Memory B cell (primary cell): ENCODE measurements around the gene NET1.

ENCODE experiments used
- ATAC-seq: fragments of 150-1000 bp; cut with Tn5 transposase; 2 replicates; pipeline ENCODE4 v1.10.0; 2021; ENCODE audit warnings: low read depth, mild to moderate bottlenecking, moderate library complexity
- DNase-seq, 2 donors: peaks; one replicate each; pipeline ENCODE4 v3.0.0; 2022; ENCODE audit warnings: low spot score in 2 of 2
- H3K27ac Mint-ChIP-seq: one replicate; pipeline ENCODE4 v1.8.0; 2022; ENCODE audit warnings: mild to moderate bottlenecking, moderate library complexity, mixed read lengths
- H3K27me3 Mint-ChIP-seq: one replicate; pipeline ENCODE4 v1.8.0; 2022; ENCODE audit warnings: mixed read lengths
- H3K36me3 Mint-ChIP-seq: one replicate; pipeline ENCODE4 v1.8.0; 2022; ENCODE audit warnings: mild to moderate bottlenecking, mixed read lengths
- H3K4me1 Mint-ChIP-seq: one replicate; pipeline ENCODE4 v1.8.0; 2022; ENCODE audit warnings: mixed read lengths
- H3K4me3 Mint-ChIP-seq: one replicate; pipeline ENCODE4 v1.8.0; 2022; ENCODE audit warnings: mild to moderate bottlenecking, moderate library complexity, mixed read lengths
- H3K9me3 Mint-ChIP-seq: one replicate; pipeline ENCODE4 v1.8.0; 2022; ENCODE audit warnings: mixed read lengths

Gene NET1

GRCh38 chr10:5413012-5413938 lies 918 bp downstream of the NET1 start:
- Mint-ChIP-seq H3K27ac (no peak overlapping the region), H3K36me3 (no peaks in the 10 kb centered on the region)

GRCh38 chr10:5416981-5417380 lies 4.6 kb downstream of the NET1 start:
- DNase-seq (no peak), ATAC-seq (no peak)
- H3K9me3 Mint-ChIP-seq: peaks cover 16% of the 10 kb centered on the region
- H3K36me3 Mint-ChIP-seq: peaks cover 12% of the 10 kb centered on the region
- H3K4me1 Mint-ChIP-seq: peaks cover 1% of the 10 kb centered on the region
- H3K27me3 Mint-ChIP-seq: no peaks in the 10 kb centered on the region
- no peak overlapping the region for H3K4me3 Mint-ChIP-seq
- H3K27ac Mint-ChIP-seq: no peak overlapping the region

More at GRCh38 chr10:5413012-5413938, 918 bp downstream of the NET1 start:
- Mint-ChIP-seq H3K9me3 (peaks cover 1% of the 10 kb centered on the region), H3K4me1 (peaks cover 2% of the 10 kb centered on the region), H3K27me3 (no peaks in the 10 kb centered on the region), H3K4me3 (no peak overlapping the region)
- ATAC-seq: no peak
- no peak for DNase-seq

GRCh38 chr10:5418584-5418983 lies 6.2 kb downstream of the NET1 start:
- peaks cover 16% of the 10 kb centered on the region for H3K9me3 Mint-ChIP-seq
- H3K27ac Mint-ChIP-seq: no peak overlapping the region
- peaks cover 15% of the 10 kb centered on the region for H3K36me3 Mint-ChIP-seq
- DNase-seq: no peak
- H3K4me3 Mint-ChIP-seq: no peak overlapping the region
- no peaks in the 10 kb centered on the region for H3K4me1 Mint-ChIP-seq
- H3K27me3 Mint-ChIP-seq: no peaks in the 10 kb centered on the region
- ATAC-seq: no peak

GRCh38 chr10:5419466-5420094 lies 7.2 kb downstream of the NET1 start:
- no peaks in the 10 kb centered on the region for H3K27me3 Mint-ChIP-seq
- no peak overlapping the region for H3K27ac Mint-ChIP-seq
- no peak for DNase-seq
- ATAC-seq: no peak
- H3K9me3 Mint-ChIP-seq: peaks cover 16% of the 10 kb centered on the region
- H3K4me1 Mint-ChIP-seq: no peaks in the 10 kb centered on the region
- peaks cover 15% of the 10 kb centered on the region for H3K36me3 Mint-ChIP-seq
- no peak overlapping the region for H3K4me3 Mint-ChIP-seq

- peaks cover 10% of the 10 kb centered on the region for H3K9me3 Mint-ChIP-seq
- DNase-seq (no peak), ATAC-seq (no peak)
- H3K4me1 Mint-ChIP-seq: no peaks in the 10 kb centered on the region
- H3K36me3 Mint-ChIP-seq: peaks cover 11% of the 10 kb centered on the region
- H3K4me3 Mint-ChIP-seq: no peak overlapping the region
- no peak overlapping the region for H3K27ac Mint-ChIP-seq
- H3K27me3 Mint-ChIP-seq: no peaks in the 10 kb centered on the region
Measured at GRCh38 chr10:5423771-5424170, 11.4 kb downstream of the NET1 start.

- H3K4me1 Mint-ChIP-seq: no peaks in the 10 kb centered on the region
- H3K27ac Mint-ChIP-seq: no peak overlapping the region
- ATAC-seq (no peak), DNase-seq (no peak)
- H3K36me3 Mint-ChIP-seq: peaks cover 5% of the 10 kb centered on the region
- peaks cover 2% of the 10 kb centered on the region for H3K9me3 Mint-ChIP-seq
- H3K4me3 Mint-ChIP-seq: no peak overlapping the region
- H3K27me3 Mint-ChIP-seq: no peaks in the 10 kb centered on the region
Measured at GRCh38 chr10:5424751-5425150, 12.4 kb downstream of the NET1 start.

- DNase-seq (no peak), ATAC-seq (no peak)
- H3K9me3 Mint-ChIP-seq: no peaks in the 10 kb centered on the region
- H3K27ac Mint-ChIP-seq: no peak overlapping the region
- H3K36me3 Mint-ChIP-seq: peaks cover 5% of the 10 kb centered on the region
- no peaks in the 10 kb centered on the region for H3K4me1 Mint-ChIP-seq
- H3K4me3 Mint-ChIP-seq: no peak overlapping the region
- H3K27me3 Mint-ChIP-seq: no peaks in the 10 kb centered on the region
Measured at GRCh38 chr10:5428133-5428532, 15.8 kb downstream of the NET1 start.

- ATAC-seq (no peak), DNase-seq (no peak)
- Mint-ChIP-seq H3K4me1 (no peaks in the 10 kb centered on the region), H3K9me3 (no peaks in the 10 kb centered on the region), H3K4me3 (no peak overlapping the region), H3K36me3 (peaks cover 5% of the 10 kb centered on the region), H3K27me3 (no peaks in the 10 kb centered on the region), H3K27ac (no peak overlapping the region)
Measured at GRCh38 chr10:5433182-5433581, 20.8 kb downstream of the NET1 start.

- DNase-seq (no peak), ATAC-seq (no peak)
- H3K27ac Mint-ChIP-seq: peak overlapping the region; percentile 39
- H3K27me3 Mint-ChIP-seq: no peaks in the 10 kb centered on the region
- no peak overlapping the region for H3K4me3 Mint-ChIP-seq
- peaks cover 5% of the 10 kb centered on the region for H3K36me3 Mint-ChIP-seq
- no peaks in the 10 kb centered on the region for H3K4me1 Mint-ChIP-seq
- no peaks in the 10 kb centered on the region for H3K9me3 Mint-ChIP-seq
Measured at GRCh38 chr10:5434017-5434753, 21.8 kb downstream of the NET1 start.

GRCh38 chr10:5435328-5435727 lies 23.0 kb downstream of the NET1 start:
- Mint-ChIP-seq H3K4me1 (no peaks in the 10 kb centered on the region), H3K4me3 (no peak overlapping the region), H3K36me3 (peaks cover 5% of the 10 kb centered on the region), H3K27ac (no peak overlapping the region), H3K27me3 (no peaks in the 10 kb centered on the region), H3K9me3 (no peaks in the 10 kb centered on the region)
- DNase-seq: no peak
- no peak for ATAC-seq

- no peak for DNase-seq
- Mint-ChIP-seq H3K4me1 (no peaks in the 10 kb centered on the region), H3K36me3 (no peaks in the 10 kb centered on the region), H3K27ac (no peak overlapping the region), H3K27me3 (no peaks in the 10 kb centered on the region), H3K4me3 (no peak overlapping the region), H3K9me3 (no peaks in the 10 kb centered on the region)
- ATAC-seq: no peak
Measured at GRCh38 chr10:5440206-5440605, 27.8 kb downstream of the NET1 start.

- no peaks in the 10 kb centered on the region for H3K4me1 Mint-ChIP-seq
Measured at GRCh38 chr10:5441106-5441505, 28.7 kb downstream of the NET1 start.

GRCh38 chr10:5442065-5442989 lies 30.0 kb downstream of the NET1 start:
- ATAC-seq (no peak), DNase-seq (peak; percentile 50 to 59)
- Mint-ChIP-seq H3K36me3 (no peaks in the 10 kb centered on the region), H3K9me3 (no peaks in the 10 kb centered on the region), H3K27me3 (no peaks in the 10 kb centered on the region), H3K27ac (no peak overlapping the region), H3K4me3 (no peak overlapping the region), H3K4me1 (peaks cover 6% of the 10 kb centered on the region)

More at GRCh38 chr10:5441106-5441505, 28.7 kb downstream of the NET1 start:
- Mint-ChIP-seq H3K36me3 (no peaks in the 10 kb centered on the region), H3K27ac (no peak overlapping the region), H3K27me3 (no peaks in the 10 kb centered on the region), H3K9me3 (no peaks in the 10 kb centered on the region), H3K4me3 (no peak overlapping the region)
- ATAC-seq (no peak), DNase-seq (no peak)
